ENCODE data around the gene FAM204A.

FAM204A gene

GRCh38 chr10:118332948-118333710 lies 9.0 kb downstream of the FAM204A start:
- DNase-seq (ENCODE audit: insufficient read length, low spot score), result no peak

DNA sequence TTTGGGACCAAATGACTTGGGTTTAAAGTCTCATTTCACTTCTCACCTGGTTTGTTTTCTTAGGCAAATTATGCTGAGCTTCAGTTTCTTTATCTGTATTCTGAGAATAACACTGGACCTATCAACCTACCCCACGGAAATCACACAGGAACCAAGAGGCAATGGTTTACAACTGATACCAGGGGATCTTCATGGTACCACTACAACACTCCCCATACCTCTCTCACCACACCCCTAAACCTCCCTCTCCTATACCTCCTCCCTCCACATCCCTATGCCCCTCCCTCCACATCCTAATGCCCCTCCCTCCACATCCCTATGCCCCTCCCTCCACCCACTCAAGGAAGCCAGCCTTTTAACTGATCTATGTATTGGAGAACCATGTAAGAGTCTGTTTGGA lies 9.9 kb downstream of the FAM204A start:
- FAIRE-seq (no peak), DNase-seq (ENCODE audit: insufficient read length, low spot score) (no peak)

More at GRCh38 chr10:118332948-118333710, 9.0 kb downstream of the FAM204A start:
- no peak for FAIRE-seq

DNA sequence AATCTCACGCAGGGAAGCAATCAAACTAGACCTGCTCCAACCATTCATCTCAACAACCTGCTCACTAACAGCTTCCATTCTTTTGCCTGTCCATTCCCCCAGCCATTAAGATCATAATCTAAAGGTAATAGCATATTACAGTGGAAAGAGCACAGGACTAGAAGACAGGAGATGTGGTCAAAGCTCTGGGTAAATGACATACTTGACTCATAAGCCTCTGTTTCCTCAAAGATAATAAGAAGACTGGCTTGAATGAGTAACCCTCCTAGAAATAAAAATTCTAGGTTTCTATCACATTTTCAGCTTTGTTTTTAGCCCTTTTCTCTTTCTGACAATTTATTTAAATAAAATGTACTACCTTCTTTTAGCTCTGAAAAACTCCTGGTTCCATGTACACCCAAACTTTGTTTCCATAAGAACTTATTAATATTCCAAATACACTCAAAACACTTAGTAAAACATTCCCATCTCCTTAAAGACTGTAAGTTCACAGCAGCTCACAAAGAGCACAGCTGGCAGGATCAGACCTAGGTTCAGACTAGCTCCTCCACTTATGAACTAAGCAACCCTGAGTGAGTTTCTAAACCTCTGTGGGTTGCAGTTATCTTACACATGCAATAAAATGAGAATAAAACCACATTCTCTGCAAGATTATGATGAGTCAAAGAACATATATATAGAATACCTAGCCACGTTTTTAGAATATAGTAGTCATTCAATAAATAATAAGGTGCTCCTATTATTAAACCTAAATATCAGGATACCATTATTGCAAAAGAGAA lies 11.6 kb downstream of the FAM204A start:
- DNase-seq (ENCODE audit: insufficient read length, low spot score) (no peak), FAIRE-seq (no peak)

DNA sequence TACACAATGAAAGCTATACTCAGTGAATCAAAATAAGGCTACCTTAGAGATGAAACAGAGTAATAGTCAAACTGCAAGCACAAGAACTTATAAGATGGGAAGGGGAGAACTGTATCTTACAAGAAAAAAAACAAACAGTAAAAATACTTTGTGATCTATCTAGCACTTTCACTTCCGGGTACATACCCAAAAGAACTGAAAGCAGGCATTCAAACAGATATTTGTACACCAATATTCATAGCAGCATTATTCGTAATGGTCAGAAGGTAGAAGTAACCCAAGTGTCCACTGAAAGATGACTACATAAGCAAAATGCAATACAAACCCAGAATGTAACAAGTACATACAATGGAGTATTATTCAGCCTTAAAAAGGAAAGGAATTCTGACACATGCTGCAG lies 18.0 kb downstream of the FAM204A start:
- DNase-seq (ENCODE audit: insufficient read length, low spot score) (no peak), FAIRE-seq (no peak)

- no peak for FAIRE-seq
- DNase-seq (ENCODE audit: insufficient read length, low spot score), result no peak
Observed at GRCh38 chr10:118321724-118322575, 20.2 kb downstream of the FAM204A start.

DNA sequence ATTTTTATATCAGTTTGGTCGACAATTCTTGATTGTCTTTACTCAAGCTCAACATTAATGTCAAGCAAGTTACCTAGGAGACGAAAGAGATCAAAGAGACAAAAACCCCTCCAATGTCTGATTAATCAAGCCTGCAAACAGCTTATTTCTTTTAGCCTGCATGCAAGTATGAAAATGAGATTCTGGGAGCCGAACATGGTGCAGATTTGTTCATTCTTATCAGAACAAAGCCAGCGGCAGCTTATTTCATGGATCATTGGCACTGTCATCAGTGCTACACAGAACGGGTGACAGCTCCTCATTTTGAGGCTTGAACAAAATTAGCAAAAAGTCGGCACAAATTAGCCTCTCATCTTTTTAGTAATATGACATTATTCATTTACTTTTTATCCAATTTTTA lies 26.5 kb downstream of the FAM204A start:
- DNase-seq (ENCODE audit: insufficient read length, low spot score), result no peak
- FAIRE-seq, result no peak

GRCh38 chr10:118314882-118315281 lies 27.2 kb downstream of the FAM204A start:
- FAIRE-seq (no peak), DNase-seq (ENCODE audit: insufficient read length, low spot score) (no peak)

DNA sequence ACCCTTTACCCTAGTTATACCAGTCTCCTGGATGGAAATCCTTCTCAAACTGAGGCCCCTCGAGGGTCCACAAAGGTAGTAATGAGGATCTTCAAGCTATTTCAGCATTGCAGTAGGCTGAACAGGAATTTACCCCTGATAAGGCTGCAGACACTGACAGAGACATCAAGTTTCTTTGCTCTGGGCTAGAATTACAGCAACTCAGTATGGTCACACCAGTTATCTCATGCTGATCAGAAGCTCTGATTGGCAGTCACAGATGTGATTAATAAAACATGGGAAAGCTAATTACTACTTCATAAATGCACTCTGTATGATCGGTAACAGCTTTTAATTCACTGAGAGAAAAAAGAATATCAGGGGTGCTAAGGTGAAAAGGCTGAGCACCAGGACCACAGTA lies 30.6 kb downstream of the FAM204A start:
- no peak for FAIRE-seq
- no peak for DNase-seq (ENCODE audit: insufficient read length, low spot score)

DNA sequence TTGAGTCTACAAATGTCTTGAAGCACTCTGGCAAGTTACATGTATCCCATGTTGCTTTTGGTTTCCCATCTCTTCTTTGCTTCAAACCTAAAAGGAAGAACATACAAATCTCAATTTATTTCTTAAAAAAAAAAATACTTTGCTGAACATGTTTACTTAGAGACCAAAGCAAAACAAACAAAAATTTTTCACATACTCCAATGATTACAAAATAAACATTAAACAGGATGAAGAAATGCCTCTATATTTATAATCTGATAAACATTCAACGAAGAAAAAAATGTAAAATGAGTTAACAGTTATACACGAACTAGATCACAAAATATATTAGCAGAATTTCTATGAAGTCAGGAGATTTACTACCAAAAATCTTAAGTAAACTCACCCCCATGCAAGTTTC lies 31.3 kb downstream of the FAM204A start:
- no peak for FAIRE-seq
- DNase-seq (ENCODE audit: insufficient read length, low spot score), result no peak

DNA sequence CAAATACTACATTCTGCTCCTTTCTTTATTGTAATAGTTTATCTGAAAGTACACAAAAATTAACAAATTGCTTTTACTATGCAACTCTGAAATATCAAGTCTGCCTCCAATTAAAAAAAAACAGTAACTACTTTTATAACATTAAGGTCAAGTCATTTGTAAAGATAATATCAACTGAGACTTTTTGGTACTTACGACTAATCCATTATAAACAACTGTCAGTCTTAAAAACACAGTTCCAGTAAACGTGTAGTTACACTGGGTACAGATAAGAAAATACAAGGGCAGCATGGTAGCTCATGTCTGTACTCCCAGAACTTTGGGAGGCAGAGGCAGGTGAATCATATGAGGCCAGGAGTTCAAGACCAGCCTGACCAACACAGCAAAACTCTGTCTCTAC lies 32.2 kb downstream of the FAM204A start:
- DNase-seq (ENCODE audit: insufficient read length, low spot score) (no peak), FAIRE-seq (no peak)

DNA sequence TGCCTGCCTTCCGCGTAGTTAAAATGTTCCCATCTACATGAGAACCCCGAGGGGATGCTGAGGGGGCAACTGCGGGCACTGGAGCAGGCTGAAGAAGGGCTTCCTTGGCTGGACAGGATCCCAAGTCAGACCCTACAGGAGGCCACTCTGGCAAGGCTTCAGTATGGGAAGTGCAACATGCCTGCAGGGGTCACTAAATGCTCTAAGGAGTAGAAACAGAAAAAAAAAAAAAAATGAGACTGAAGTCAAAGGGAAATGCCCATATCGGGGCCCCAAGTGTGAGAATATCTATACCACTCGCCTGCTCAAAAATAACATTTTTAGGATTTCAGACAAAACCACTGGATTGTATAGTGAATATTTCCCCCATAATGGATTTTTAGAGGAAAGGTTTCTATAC lies 33.5 kb downstream of the FAM204A start:
- FAIRE-seq, result no peak

GRCh38 chr10:118307859-118308258 lies 34.3 kb downstream of the FAM204A start:
- DNase-seq (ENCODE audit: insufficient read length, low spot score) (no peak), FAIRE-seq (no peak)

More for the DNA sequence above, 33.5 kb downstream of the FAM204A start:
- no peak for DNase-seq (ENCODE audit: insufficient read length, low spot score)

DNA sequence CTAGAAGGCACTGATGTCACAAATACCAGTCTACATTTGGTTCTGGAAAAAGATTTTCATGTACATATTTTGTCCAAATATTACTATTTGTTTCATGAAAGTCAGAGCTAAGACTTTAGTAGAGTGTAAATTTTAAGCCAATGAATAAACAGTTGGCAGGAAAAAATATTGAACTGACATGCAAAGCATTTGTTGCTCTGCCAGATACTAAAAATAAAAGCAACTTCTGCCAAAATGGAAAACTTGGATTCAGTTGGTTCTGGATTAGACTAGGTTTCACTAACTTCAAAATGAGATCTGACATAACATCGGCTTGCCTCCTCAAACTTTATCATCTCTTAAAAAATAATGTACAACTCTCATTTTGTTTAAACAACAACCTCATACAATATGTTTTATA lies 34.9 kb downstream of the FAM204A start:
- no peak for DNase-seq (ENCODE audit: insufficient read length, low spot score)
- FAIRE-seq, result no peak

DNA sequence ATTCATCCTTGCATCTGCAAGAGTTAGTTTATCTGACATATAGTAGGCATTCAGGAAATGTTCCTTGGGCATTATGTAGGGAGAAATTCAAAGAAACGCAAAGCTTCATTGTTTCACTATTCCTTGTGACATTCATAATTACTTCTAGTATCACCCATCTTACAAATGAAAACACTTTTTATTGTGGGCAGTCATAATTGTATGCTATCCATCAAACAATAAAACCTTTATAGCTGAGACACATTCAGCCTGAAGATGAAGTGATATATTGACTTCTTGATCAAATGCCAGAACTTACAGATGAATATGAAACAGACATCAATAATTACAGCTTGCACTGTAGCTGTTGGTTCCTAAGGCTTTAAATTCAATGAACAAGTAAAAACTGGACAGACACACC lies 36.4 kb downstream of the FAM204A start:
- no peak for DNase-seq (ENCODE audit: insufficient read length, low spot score)
- FAIRE-seq, result no peak

- no peak for FAIRE-seq
Observed at GRCh38 chr10:118304521-118304920, 37.6 kb downstream of the FAM204A start.

GRCh38 chr10:118301211-118301610 lies 40.9 kb downstream of the FAM204A start:
- FAIRE-seq (no peak), DNase-seq (ENCODE audit: insufficient read length, low spot score) (no peak)

More at GRCh38 chr10:118304521-118304920, 37.6 kb downstream of the FAM204A start:
- DNase-seq (ENCODE audit: insufficient read length, low spot score), result no peak

GRCh38 chr10:118300320-118300719 lies 41.8 kb downstream of the FAM204A start:
- FAIRE-seq, result no peak
- DNase-seq (ENCODE audit: insufficient read length, low spot score), result no peak

DNA sequence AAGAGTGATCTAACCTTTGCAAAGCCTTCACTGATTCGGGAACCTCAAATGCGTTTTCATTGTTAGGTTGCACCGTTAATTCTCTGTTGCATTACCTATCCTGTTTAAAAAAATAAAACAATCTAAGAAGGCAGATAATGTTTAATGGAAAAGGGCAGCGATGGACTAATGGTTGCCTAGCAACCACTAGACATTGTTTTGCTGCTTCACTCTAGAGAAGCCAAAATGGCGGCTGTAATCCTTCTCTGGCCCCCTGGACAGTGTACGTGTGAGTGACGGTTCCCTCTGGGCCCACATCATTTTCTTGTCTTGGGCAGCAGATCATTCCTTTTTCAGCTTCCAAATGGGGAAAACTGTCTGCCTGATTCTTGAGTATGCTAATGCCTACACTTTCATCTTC lies 43.3 kb downstream of the FAM204A start:
- FAIRE-seq, result no peak

DNA sequence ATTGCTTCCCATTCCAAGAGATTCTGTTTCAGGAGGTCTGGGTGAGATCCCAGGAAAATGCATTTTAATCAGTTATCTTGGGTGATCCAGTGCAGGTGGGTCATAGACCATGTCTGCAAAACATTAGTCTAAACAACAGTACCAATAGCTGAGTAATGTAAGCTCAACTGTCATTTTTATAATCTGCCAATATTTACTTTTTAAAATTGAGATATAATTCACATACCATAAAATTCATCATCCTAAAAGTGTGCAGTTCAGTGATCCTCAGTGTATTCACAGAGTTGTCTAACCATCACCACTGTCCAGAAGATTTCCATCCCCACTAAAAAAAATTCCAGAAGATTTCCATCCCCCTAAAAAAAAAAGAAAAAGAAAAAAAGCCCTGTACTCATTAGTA lies 51.0 kb downstream of the FAM204A start:
- FAIRE-seq (no peak), DNase-seq (ENCODE audit: insufficient read length, low spot score) (no peak)

More for the DNA sequence above, 43.3 kb downstream of the FAM204A start:
- no peak for DNase-seq (ENCODE audit: insufficient read length, low spot score)

- FAIRE-seq (no peak), DNase-seq (ENCODE audit: insufficient read length, low spot score) (no peak)
Observed at GRCh38 chr10:118290471-118290995, 51.6 kb downstream of the FAM204A start.

All from HTR-8/SVneo (cell line).